Breast epithelium (tissue), 3 donors: Measurements from ENCODE around the gene CLCN2.

ENCODE experiments used
- POLR2A ChIP-seq: fragments of 450-650 bp; IDR thresholded peaks from one replicate; pipeline ENCODE4 v1.6.1; 2016; ENCODE audit warnings: antibody characterized with exemption, mild to moderate bottlenecking, moderate library complexity
- TF ChIP-seq, protein P1 (sequence below), 3 donors: fragments of 450-650 bp; IDR thresholded peaks; one replicate each; pipeline ENCODE4 v1.5.1; 2016 to 2017; ENCODE audit warnings: antibody characterized with exemption in 3 of 3, mild to moderate bottlenecking in 3 of 3, moderate library complexity in 3 of 3

DNA sequence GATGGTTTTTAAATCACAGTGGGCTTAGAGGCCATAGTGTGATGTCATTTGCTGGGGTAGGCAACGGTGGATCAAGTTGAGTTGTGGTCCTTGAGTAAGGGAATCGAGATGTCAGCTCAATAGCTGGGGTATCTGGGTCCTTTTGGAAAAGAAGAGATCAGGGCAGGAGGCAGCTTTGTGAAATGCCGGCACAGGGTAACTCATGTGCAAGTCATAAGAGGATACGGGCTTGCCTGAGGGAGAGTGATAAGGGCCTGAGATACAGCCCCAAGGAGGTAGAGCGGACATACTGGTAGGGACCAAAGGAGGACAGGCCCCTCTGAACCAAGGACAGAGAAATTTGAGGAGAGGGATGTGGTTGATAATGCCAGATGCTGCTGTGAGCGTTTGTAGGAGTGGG, 28.2 kb downstream of the CLCN2 start:
- TF ChIP-seq, protein P1, sequence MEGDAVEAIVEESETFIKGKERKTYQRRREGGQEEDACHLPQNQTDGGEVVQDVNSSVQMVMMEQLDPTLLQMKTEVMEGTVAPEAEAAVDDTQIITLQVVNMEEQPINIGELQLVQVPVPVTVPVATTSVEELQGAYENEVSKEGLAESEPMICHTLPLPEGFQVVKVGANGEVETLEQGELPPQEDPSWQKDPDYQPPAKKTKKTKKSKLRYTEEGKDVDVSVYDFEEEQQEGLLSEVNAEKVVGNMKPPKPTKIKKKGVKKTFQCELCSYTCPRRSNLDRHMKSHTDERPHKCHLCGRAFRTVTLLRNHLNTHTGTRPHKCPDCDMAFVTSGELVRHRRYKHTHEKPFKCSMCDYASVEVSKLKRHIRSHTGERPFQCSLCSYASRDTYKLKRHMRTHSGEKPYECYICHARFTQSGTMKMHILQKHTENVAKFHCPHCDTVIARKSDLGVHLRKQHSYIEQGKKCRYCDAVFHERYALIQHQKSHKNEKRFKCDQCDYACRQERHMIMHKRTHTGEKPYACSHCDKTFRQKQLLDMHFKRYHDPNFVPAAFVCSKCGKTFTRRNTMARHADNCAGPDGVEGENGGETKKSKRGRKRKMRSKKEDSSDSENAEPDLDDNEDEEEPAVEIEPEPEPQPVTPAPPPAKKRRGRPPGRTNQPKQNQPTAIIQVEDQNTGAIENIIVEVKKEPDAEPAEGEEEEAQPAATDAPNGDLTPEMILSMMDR (IDR thresholded peaks at IDR 0.05), result no peak
- TF ChIP-seq POLR2A, result no peak
